Naive B cell (primary cell): ENCODE data around the gene PHACTR1. TPM values are rescaled to one million over a fixed set of nuclear protein-coding genes. Genes with fewer than 3 reads are reported as not detected.
A peak's percentile ranks its signal among the peaks of the same experiment; 100 is the strongest.

Experiments
- ATAC-seq, 2 donors: fragments of 150-1000 bp; cut with Tn5 transposase; 2 replicates each; pipeline ENCODE4 v1.10.0; 2021; ENCODE audit warnings: low read depth in 2 of 2, mild to moderate bottlenecking in 2 of 2, moderate library complexity in 2 of 2
- DNase-seq: peaks from one replicate; pipeline ENCODE4 v3.0.0; 2022
- H3K27ac Mint-ChIP-seq, 6 donors: one replicate each; pipeline ENCODE4 v1.8.0; 2020 to 2022; ENCODE audit warnings: mild to moderate bottlenecking in 6 of 6, mixed read lengths in 6 of 6, moderate library complexity in 5 of 6, inconsistent platforms in 2 of 6
- H3K27me3 Mint-ChIP-seq, 3 donors: one replicate each; pipeline ENCODE4 v1.8.0; 2021 to 2022; ENCODE audit warnings: mixed read lengths in 3 of 3, mild to moderate bottlenecking in 1 of 3
- H3K36me3 Mint-ChIP-seq, 2 donors: one replicate each; pipeline ENCODE4 v1.8.0; 2020 to 2022; ENCODE audit warnings: mixed read lengths in 2 of 2, inconsistent platforms in 1 of 2, mild to moderate bottlenecking in 1 of 2
- H3K4me1 Mint-ChIP-seq, 3 donors: one replicate each; pipeline ENCODE4 v1.8.0; 2020 to 2022; ENCODE audit warnings: mixed read lengths in 3 of 3, inconsistent platforms in 1 of 3, mild to moderate bottlenecking in 1 of 3, moderate library complexity in 1 of 3
- H3K4me3 Mint-ChIP-seq, 8 donors: one replicate each; pipeline ENCODE4 v1.8.0; 2020 to 2022; ENCODE audit warnings: mild to moderate bottlenecking in 8 of 8, mixed read lengths in 8 of 8, moderate library complexity in 8 of 8, inconsistent platforms in 2 of 8
- H3K9me3 Mint-ChIP-seq, 7 donors: one replicate each; pipeline ENCODE4 v1.8.0; 2020 to 2022; ENCODE audit warnings: mixed read lengths in 7 of 7, mild to moderate bottlenecking in 5 of 7, inconsistent platforms in 2 of 7, moderate library complexity in 1 of 7
- polyA plus RNA-seq, 6 donors: library from polyadenylated mRNA; unstranded; fragments of 300-500 nt; fragmentation: Illumina TruSeq; gene quantifications; one replicate each; pipeline ENCODE4 v1.2.3, GENCODE V29; 2021; ENCODE audit warnings: low read depth in 6 of 6

The PHACTR1 gene
- polyA plus RNA-seq, 6 donors from 2014 or later = 61.4 to 110 (median 75.1) TPM

DNA sequence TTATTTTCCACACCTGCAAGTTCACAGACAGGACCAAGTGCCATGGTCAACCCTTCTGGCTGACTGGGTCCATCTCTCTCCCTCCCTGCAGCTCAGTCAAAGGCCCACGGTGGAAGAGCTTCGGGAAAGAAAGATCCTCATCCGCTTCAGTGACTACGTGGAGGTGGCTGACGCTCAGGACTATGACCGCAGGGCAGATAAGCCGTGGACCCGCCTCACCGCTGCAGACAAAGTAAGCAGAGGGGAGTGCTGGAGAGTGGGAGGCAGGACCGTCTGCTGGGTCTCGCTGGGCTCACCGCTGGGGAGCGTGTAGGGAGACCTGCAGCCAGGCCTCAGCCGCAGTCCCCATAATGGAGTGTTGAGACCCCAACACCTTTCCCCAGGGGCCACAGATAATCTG is 566.8 kb downstream of the PHACTR1 start:
- H3K36me3 Mint-ChIP-seq = peaks cover 37 to 52% of the 10 kb centered on the region in 2 donors
- ATAC-seq (no peak), DNase-seq (no peak)
- H3K4me1 Mint-ChIP-seq = peaks cover 49 to 86% (median 74%) of the 10 kb centered on the region in 3 donors
- peak overlapping the region in 4 of 8 donors; percentile 4 to 57 (median 36) for H3K4me3 Mint-ChIP-seq
- peak overlapping the region in 4 of 6 donors; percentile 75 to 92 (median 78) for H3K27ac Mint-ChIP-seq
- H3K27me3 Mint-ChIP-seq = no peaks in the 10 kb centered on the region
- peaks cover 0 to 12% (median 0%) of the 10 kb centered on the region in 7 donors for H3K9me3 Mint-ChIP-seq

DNA sequence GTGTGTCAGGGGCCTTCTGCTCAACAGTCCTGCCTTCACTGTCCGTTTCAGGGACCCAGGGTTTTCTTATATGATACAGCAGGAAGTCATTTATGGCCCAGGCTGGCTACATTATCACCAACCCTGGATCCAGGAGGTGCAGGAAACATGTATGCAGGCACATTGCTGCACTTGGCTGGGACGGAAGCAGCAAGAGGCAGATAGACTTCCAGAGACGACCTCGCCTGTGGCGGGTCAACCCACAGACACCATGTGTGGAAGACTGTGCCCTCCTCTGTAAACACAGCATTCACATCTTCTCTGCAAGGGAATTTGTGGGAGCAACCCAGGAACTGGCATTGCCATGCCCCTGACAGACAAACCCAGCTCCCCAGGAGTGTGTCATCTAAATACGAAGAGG is 568.1 kb downstream of the PHACTR1 start:
- no peak for ATAC-seq
- peaks cover 0 to 12% (median 0%) of the 10 kb centered on the region in 7 donors for H3K9me3 Mint-ChIP-seq
- DNase-seq = no peak

GRCh38 chr6:13285705-13286104 is 569.1 kb downstream of the PHACTR1 start:
- peak overlapping the region; percentile 2 to 84 (median 34) for H3K4me3 Mint-ChIP-seq
- peak overlapping the region; percentile 58 to 92 (median 78) for H3K27ac Mint-ChIP-seq
- DNase-seq (peak; percentile 36), ATAC-seq (peak; percentile 40 to 73)
- peaks cover 40 to 75% (median 61%) of the 10 kb centered on the region in 3 donors for H3K4me1 Mint-ChIP-seq
- H3K27me3 Mint-ChIP-seq = no peaks in the 10 kb centered on the region
- H3K9me3 Mint-ChIP-seq = peaks cover 0 to 12% (median 0%) of the 10 kb centered on the region in 7 donors
- H3K36me3 Mint-ChIP-seq = peaks cover 29 to 66% of the 10 kb centered on the region in 2 donors

More for the DNA sequence above, 568.1 kb downstream of the PHACTR1 start:
- peaks cover 44 to 82% (median 68%) of the 10 kb centered on the region in 3 donors for H3K4me1 Mint-ChIP-seq
- peak overlapping the region in 3 of 8 donors; percentile 29 to 61 (median 44) for H3K4me3 Mint-ChIP-seq
- H3K27ac Mint-ChIP-seq = peak overlapping the region in 4 of 6 donors; percentile 58 to 92 (median 66)
- H3K36me3 Mint-ChIP-seq = peaks cover 29 to 59% of the 10 kb centered on the region in 2 donors
- no peaks in the 10 kb centered on the region for H3K27me3 Mint-ChIP-seq

- Mint-ChIP-seq H3K4me1 (peaks cover 40 to 70% (median 57%) of the 10 kb centered on the region in 3 donors), H3K36me3 (peaks cover 29 to 66% of the 10 kb centered on the region in 2 donors), H3K4me3 (peak overlapping the region; percentile 2 to 84 (median 34)), H3K27me3 (no peaks in the 10 kb centered on the region), H3K9me3 (peaks cover 0 to 12% (median 0%) of the 10 kb centered on the region in 7 donors), H3K27ac (peak overlapping the region; percentile 58 to 92 (median 78))
- peak; percentile 82 to 84 for ATAC-seq
- DNase-seq = peak; percentile 55
Observed at GRCh38 chr6:13286181-13286580, 569.6 kb downstream of the PHACTR1 start.

DNA sequence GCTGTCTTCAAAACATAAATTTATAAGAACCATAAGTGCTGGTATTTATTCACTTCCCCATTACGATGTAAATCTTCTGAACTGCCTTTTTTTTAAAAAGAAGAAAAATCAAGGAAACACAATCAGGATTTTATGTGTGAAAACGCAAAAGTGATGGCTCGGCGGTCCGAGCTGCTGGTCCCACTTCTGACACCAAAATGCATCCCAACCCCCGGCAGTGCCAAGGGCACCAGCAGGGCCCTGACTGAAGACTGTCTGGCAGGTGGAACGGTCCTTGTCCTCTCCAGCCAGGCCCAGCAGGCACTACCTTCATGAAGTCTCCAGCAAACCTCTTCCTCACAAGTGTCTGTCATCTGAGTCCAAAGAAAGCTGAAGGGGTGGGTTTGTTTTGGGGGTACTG is 570.5 kb downstream of the PHACTR1 start:
- peak overlapping the region in 4 of 6 donors; percentile 52 to 92 (median 66) for H3K27ac Mint-ChIP-seq
- peak overlapping the region in 2 of 8 donors; percentile 25 to 51 for H3K4me3 Mint-ChIP-seq
- no peak for DNase-seq
- peaks cover 26 to 60% of the 10 kb centered on the region in 2 donors for H3K36me3 Mint-ChIP-seq
- peaks cover 37 to 63% (median 52%) of the 10 kb centered on the region in 3 donors for H3K4me1 Mint-ChIP-seq
- no peaks in the 10 kb centered on the region for H3K27me3 Mint-ChIP-seq
- ATAC-seq = no peak
- peaks cover 0 to 12% (median 0%) of the 10 kb centered on the region in 7 donors for H3K9me3 Mint-ChIP-seq

DNA sequence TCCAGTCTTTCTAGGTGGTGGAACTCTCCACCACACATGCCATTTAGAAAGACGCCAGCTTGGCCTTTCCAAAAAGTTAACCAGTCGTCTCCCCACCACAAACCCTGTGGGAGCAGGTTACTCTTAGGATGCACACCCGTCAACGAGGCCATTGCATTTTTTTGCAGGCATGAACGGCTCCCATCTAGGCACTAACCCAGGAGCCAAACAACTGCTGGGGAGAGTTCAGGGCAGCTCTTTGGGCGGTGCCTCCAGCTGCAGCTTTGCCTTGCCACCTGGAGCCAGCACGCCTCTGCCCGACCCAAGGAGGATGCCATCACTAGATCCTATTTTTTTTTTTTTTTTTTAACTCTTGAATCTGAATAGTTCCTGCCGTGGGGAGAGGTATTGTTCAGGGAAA is 571.9 kb downstream of the PHACTR1 start:
- H3K27me3 Mint-ChIP-seq = no peaks in the 10 kb centered on the region
- H3K36me3 Mint-ChIP-seq = peaks cover 14 to 51% of the 10 kb centered on the region in 2 donors
- H3K27ac Mint-ChIP-seq = peak overlapping the region in 4 of 6 donors; percentile 11 to 82 (median 61)
- H3K4me3 Mint-ChIP-seq = no peak overlapping the region
- peaks cover 0 to 12% (median 0%) of the 10 kb centered on the region in 7 donors for H3K9me3 Mint-ChIP-seq
- DNase-seq (no peak), ATAC-seq (no peak)
- peaks cover 28 to 55% (median 42%) of the 10 kb centered on the region in 3 donors for H3K4me1 Mint-ChIP-seq

DNA sequence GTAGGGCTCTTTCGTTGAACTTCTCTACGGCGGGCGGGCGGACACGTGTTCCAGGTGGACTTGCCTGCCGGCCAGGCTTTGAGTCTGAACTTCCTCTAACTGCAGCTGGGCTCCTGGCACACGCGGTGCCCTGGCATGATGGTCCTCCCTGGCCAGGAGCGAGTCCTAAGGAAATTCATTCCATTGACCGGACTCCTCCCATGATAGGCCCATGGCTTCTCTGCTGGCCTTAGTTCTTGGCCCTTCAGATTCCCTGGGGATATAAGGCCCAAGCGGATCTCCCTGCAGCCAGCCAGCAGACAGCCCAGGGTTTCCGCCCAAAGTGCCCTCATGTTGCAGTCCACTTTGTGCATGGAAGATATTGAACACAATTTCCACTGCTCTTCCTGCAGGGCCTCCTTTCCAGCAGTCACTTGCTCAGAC is 572.4 kb downstream of the PHACTR1 start:
- Mint-ChIP-seq H3K9me3 (peaks cover 0 to 12% (median 0%) of the 10 kb centered on the region in 7 donors), H3K27ac (peak overlapping the region in 4 of 6 donors; percentile 41 to 82 (median 61)), H3K27me3 (no peaks in the 10 kb centered on the region), H3K36me3 (peaks cover 12 to 49% of the 10 kb centered on the region in 2 donors), H3K4me1 (peaks cover 23 to 52% (median 37%) of the 10 kb centered on the region in 3 donors), H3K4me3 (peak overlapping the region in 1 of 8 donors; percentile 6)
- ATAC-seq (no peak), DNase-seq (no peak)

GRCh38 chr6:13289789-13290318 is 573.3 kb downstream of the PHACTR1 start:
- ATAC-seq (no peak), DNase-seq (no peak)
- Mint-ChIP-seq H3K36me3 (peaks cover 21 to 51% of the 10 kb centered on the region in 2 donors), H3K27me3 (no peaks in the 10 kb centered on the region), H3K27ac (peak overlapping the region in 3 of 6 donors; percentile 28 to 41 (median 38)), H3K4me3 (peak overlapping the region in 2 of 8 donors; percentile 61 to 78), H3K4me1 (peaks cover 23 to 54% (median 37%) of the 10 kb centered on the region in 3 donors), H3K9me3 (peaks cover 0 to 12% (median 0%) of the 10 kb centered on the region in 7 donors)

- DNase-seq = no peak
- peak overlapping the region in 2 of 6 donors; percentile 38 to 39 for H3K27ac Mint-ChIP-seq
Observed at GRCh38 chr6:13290335-13290734, 573.8 kb downstream of the PHACTR1 start.

DNA sequence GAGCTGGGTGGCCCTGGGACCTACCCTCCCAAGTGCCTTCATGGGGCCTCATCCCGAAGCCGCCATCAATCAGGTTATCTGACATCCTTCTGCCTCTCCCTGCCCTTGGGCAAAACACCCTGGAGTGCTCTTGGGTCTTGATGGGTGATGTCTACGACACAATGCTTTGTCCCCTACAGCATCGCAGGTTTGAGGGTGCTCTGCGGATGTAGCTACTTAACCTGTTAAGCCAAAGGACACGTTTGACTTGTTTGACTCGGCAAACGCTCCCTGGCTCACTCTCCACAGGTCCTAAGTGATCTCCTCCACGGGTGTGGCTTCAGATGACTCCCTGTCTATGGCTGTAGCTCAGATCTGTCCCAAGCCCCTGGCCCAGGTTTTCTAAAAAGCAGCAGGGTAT is 576.2 kb downstream of the PHACTR1 start:
- Mint-ChIP-seq H3K27ac (peak overlapping the region in 4 of 6 donors; percentile 44 to 96 (median 68)), H3K9me3 (no peaks in the 10 kb centered on the region), H3K4me1 (peaks cover 15 to 55% (median 40%) of the 10 kb centered on the region in 3 donors), H3K27me3 (no peaks in the 10 kb centered on the region), H3K36me3 (peaks cover 13 to 26% of the 10 kb centered on the region in 2 donors), H3K4me3 (no peak overlapping the region)
- no peak for DNase-seq
- ATAC-seq = no peak

More at GRCh38 chr6:13290335-13290734, 573.8 kb downstream of the PHACTR1 start:
- Mint-ChIP-seq H3K27me3 (no peaks in the 10 kb centered on the region), H3K36me3 (peaks cover 20 to 51% of the 10 kb centered on the region in 2 donors), H3K4me3 (no peak overlapping the region), H3K4me1 (peaks cover 23 to 54% (median 37%) of the 10 kb centered on the region in 3 donors), H3K9me3 (peaks cover 0 to 12% (median 0%) of the 10 kb centered on the region in 7 donors)
- no peak for ATAC-seq

DNA sequence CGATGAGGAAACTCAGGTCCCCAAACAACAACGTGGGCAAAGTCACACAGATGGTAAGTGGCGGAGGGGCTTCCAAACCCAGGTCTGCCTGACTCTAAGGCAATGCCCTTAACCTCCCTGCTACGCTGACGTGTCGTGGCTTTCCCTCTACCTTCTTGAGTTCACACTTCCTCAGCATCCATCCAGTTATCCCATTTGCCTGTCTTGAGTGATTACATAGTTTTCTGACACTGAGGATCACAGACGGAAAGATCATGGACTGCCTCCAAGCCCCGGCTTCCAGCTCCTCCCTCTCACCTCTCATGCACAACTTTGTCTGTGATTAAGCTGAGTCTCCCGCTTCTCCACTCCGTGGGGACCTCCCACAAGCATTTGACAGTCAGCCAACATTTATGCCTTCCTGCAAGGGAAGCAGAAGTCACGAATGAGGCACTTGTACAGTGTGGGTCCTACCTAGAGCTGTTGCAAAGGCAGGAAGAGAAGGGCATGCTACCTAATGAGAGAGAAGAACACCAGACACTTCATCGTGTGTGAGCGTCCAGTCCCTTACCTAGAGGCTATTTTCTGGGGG is 578.0 kb downstream of the PHACTR1 start:
- Mint-ChIP-seq H3K27ac (peak overlapping the region; percentile 25 to 90 (median 69)), H3K27me3 (no peaks in the 10 kb centered on the region), H3K36me3 (peaks cover 13 to 16% of the 10 kb centered on the region in 2 donors), H3K9me3 (no peaks in the 10 kb centered on the region), H3K4me1 (peaks cover 19 to 64% (median 53%) of the 10 kb centered on the region in 3 donors), H3K4me3 (peak overlapping the region in 1 of 8 donors; percentile 74)
- DNase-seq = no peak
- ATAC-seq = no peak

- H3K9me3 Mint-ChIP-seq = no peaks in the 10 kb centered on the region
- no peak for ATAC-seq
Observed at GRCh38 chr6:13295576-13295975, 579.0 kb downstream of the PHACTR1 start.

DNA sequence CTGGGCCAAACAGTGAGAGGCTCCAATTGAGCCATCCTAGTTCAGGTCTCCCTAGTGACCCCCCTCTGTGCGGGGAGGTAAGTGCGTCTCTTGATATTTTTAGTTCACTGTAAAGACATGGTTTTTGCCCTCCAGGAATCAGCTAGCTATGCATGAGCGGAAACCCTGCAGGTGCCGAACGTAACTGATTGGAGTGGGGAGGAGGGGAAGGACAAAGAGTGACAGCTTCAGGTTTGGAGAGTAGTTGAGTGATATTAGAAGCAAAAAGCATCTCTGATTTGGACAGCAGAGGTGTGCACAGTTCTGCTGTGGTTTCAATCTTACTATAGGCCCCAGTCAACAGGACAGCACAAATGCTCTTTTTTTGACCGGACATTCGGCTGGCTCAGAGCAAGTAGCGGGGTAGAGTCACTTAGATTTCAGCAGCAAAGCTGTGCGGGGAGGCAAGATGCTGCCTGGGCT is 580.0 kb downstream of the PHACTR1 start:
- no peak for DNase-seq
- peak; percentile 63 to 80 for ATAC-seq
- Mint-ChIP-seq H3K36me3 (peaks cover 13 to 21% of the 10 kb centered on the region in 2 donors), H3K27ac (peak overlapping the region in 5 of 6 donors; percentile 52 to 76 (median 64)), H3K9me3 (no peaks in the 10 kb centered on the region), H3K4me1 (peaks cover 19 to 80% (median 66%) of the 10 kb centered on the region in 3 donors), H3K27me3 (no peaks in the 10 kb centered on the region), H3K4me3 (peak overlapping the region in 7 of 8 donors; percentile 1 to 74 (median 29))

More at GRCh38 chr6:13295576-13295975, 579.0 kb downstream of the PHACTR1 start:
- H3K36me3 Mint-ChIP-seq = peaks cover 9 to 18% of the 10 kb centered on the region in 2 donors
- no peak for DNase-seq
- H3K4me1 Mint-ChIP-seq = peaks cover 19 to 71% (median 63%) of the 10 kb centered on the region in 3 donors
- no peaks in the 10 kb centered on the region for H3K27me3 Mint-ChIP-seq
- peak overlapping the region in 3 of 6 donors; percentile 25 to 83 (median 78) for H3K27ac Mint-ChIP-seq
- H3K4me3 Mint-ChIP-seq = peak overlapping the region in 2 of 8 donors; percentile 29 to 74
